Measurements from ENCODE around the gene NGFR.

GRCh38 chr17:49471769-49472168, 23.3 kb upstream of the NGFR start:
- TF ChIP-seq CTCF (IDR thresholded peaks at IDR 0.05) (no peak), POLR2AphosphoS5 (IDR thresholded peaks at IDR 0.05) (no peak), POLR2A (IDR thresholded peaks at IDR 0.05) (no peak), EP300 (IDR thresholded peaks at IDR 0.05; ENCODE audit: low read depth) (no peak)

Measured in transverse colon (tissue), 4 donors.